ENCODE measurements around the gene SLC18A3. TPM values are rescaled to one million over a fixed set of nuclear protein-coding genes. Genes with fewer than 3 reads are reported as not detected.
A peak's percentile ranks its signal among the peaks of the same experiment; 100 is the strongest.

The SLC18A3 gene
- total RNA-seq, 5 donors from 2014 or later (not counting 1 experiment from before 2014, with no cell fraction given): not detected

DNA sequence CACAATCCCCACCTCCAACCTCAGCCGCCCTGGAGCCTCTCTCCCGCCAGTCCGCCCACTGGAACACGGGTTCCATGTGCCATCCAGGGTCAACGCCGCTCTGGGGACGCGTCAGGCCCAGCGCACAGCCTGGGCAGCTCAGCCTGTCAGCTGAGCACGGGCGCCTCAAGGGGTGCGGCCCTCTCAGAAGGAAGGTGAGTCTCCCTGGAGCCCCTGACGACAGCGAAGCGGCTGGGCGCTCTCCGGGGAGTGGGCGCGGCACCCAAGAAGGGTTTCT is 1.2 kb upstream of the SLC18A3 start:
- no peak overlapping the region for H3K27ac ChIP-seq (ENCODE audit: low read length)
- Mint-ChIP-seq H3K36me3 (no peaks in the 10 kb centered on the region), H3K27me3 (peaks cover 59 to 77% of the 10 kb centered on the region in 2 donors), H3K4me3 (peak overlapping the region in 1 of 3 donors; percentile 34), H3K27ac (no peak overlapping the region), H3K4me1 (peaks cover 8 to 24% (median 9%) of the 10 kb centered on the region in 3 donors), H3K9me3 (peaks cover 0 to 9% (median 0%) of the 10 kb centered on the region in 3 donors)
- no peaks in the 10 kb centered on the region for H3K36me3 ChIP-seq (ENCODE audit: control insufficient read depth in 2 of 2, extremely low read depth in 1 of 2, insufficient read depth in 1 of 2, low read length in 1 of 2)
- WGBS (ENCODE audit: insufficient coverage): 3% methylated on average over 12 of the region's 19 CpGs
- peaks cover 13 to 80% of the 10 kb centered on the region in 2 experiments for H3K27me3 ChIP-seq (replicated peaks in 1 of 2; ENCODE audit: control insufficient read depth in 2 of 2, extremely low read depth in 1 of 2, insufficient read depth in 2 of 2, low read length in 1 of 2)
- ATAC-seq (replicated peaks in 1 of 4): no peak
- ChIA-PET CTCF (no interaction called here), POLR2A (no interaction called here)
- peaks cover 0 to 5% of the 10 kb centered on the region in 2 experiments for H3K4me1 ChIP-seq (ENCODE audit: control insufficient read depth in 1 of 2, extremely low read depth in 1 of 2, insufficient read depth in 2 of 2, low read length in 2 of 2)
- DNase-seq: peak in 1 of 35 experiments; percentile 15
- H3K9me3 ChIP-seq: no peaks in the 10 kb centered on the region
- no peak overlapping the region for H3K4me3 ChIP-seq (ENCODE audit: control insufficient read depth in 1 of 2, extremely low read depth in 1 of 2, low read length in 1 of 2)

DNA sequence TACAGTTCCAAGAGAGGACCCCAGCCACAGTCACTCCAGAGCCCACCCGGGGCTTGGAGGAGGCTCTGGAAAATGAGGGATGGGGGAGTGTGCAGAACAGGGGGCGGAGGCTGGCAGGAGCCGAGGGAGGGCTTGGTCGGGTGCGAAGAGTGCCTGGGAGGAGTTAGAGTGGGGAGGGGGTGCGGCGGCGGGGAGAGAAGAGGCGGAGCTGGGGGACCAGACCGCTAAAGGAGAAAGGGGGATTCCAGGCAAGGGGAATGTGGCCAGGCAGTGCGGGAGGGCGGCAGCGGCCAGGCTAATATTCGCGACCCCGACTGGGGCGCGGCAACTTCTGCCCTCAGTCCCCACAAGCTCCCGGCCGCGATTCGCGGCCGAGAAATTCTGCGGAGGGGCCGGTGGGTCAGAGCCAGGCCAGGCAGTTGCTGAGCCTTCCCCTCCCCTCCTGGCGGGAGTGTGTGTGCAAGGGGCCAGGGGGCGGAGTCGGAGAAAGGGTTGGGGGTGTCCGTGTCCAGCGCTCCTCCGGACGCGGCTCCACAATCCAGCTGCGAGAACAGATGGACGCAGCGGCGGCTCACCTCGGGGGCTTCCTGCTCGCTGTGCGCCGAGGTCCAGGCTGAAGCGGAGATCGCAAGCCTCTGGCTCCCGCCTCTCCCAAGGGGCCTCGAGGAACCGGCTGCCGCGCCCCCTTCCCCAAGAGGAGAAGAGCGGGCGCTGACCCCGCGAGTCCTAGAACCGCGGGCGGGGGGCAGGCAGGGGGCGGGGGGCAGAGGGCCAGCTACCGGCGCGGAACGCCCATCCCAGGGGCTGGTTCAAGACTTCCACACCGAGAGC is 612 bp upstream of the SLC18A3 start:
- Mint-ChIP-seq H3K4me3 (peak overlapping the region in 1 of 3 donors; percentile 34), H3K4me1 (peaks cover 8 to 25% (median 10%) of the 10 kb centered on the region in 3 donors), H3K27ac (no peak overlapping the region), H3K9me3 (peaks cover 0 to 9% (median 0%) of the 10 kb centered on the region in 3 donors), H3K27me3 (peaks cover 56 to 76% of the 10 kb centered on the region in 2 donors), H3K36me3 (no peaks in the 10 kb centered on the region)
- Histone ChIP-seq H3K4me3 (ENCODE audit: control insufficient read depth in 1 of 2, extremely low read depth in 1 of 2, low read length in 1 of 2) (no peak overlapping the region), H3K36me3 (ENCODE audit: control insufficient read depth in 2 of 2, extremely low read depth in 1 of 2, insufficient read depth in 1 of 2, low read length in 1 of 2) (no peaks in the 10 kb centered on the region), H3K9me3 (no peaks in the 10 kb centered on the region), H3K4me1 (ENCODE audit: control insufficient read depth in 1 of 2, extremely low read depth in 1 of 2, insufficient read depth in 2 of 2, low read length in 2 of 2) (peaks cover 0 to 7% of the 10 kb centered on the region in 2 experiments), H3K27ac (ENCODE audit: low read length) (no peak overlapping the region), H3K27me3 (replicated peaks in 1 of 2; ENCODE audit: control insufficient read depth in 2 of 2, extremely low read depth in 1 of 2, insufficient read depth in 2 of 2, low read length in 1 of 2) (peaks cover 13 to 84% of the 10 kb centered on the region in 2 experiments)
- DNase-seq: no peak
- ATAC-seq (replicated peaks in 1 of 4): no peak
- POLR2A ChIA-PET: no interaction called here
- CTCF ChIA-PET: no interaction called here
- 4% methylated on average over 58 of the region's 62 CpGs for WGBS (ENCODE audit: insufficient coverage)

DNA sequence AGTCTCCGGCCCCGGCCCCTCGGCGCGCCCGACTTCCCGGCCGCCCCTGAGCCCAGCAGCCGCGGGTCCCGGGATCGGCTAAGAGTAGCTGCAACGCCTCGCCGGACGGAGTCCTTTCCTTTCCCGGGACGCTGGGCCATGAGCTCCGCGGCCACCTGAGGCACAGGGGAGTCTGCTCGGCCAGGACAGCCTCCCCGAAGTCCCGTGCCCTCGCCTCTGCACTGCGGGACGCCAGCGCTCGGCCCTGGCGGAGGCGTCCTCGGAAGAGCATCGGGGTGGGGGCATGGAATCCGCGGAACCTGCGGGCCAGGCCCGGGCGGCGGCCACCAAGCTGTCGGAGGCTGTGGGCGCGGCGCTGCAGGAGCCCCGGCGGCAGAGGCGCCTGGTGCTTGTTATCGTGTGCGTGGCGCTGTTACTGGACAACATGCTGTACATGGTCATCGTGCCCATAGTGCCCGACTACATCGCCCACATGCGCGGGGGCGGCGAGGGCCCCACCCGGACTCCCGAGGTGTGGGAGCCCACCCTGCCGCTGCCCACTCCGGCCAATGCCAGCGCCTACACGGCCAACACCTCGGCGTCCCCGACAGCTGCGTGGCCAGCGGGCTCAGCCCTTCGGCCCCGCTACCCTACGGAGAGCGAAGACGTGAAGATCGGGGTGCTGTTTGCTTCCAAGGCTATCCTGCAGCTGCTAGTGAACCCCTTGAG is 502 bp downstream of the SLC18A3 start:
- H3K4me3 ChIP-seq (ENCODE audit: control insufficient read depth in 1 of 2, extremely low read depth in 1 of 2, low read length in 1 of 2): no peak overlapping the region
- no peak overlapping the region for H3K27ac ChIP-seq (ENCODE audit: low read length)
- peaks cover 55 to 77% of the 10 kb centered on the region in 2 donors for H3K27me3 Mint-ChIP-seq
- 14% methylated on average over 72 of the region's 72 CpGs for WGBS (ENCODE audit: insufficient coverage)
- no peak overlapping the region for H3K27ac Mint-ChIP-seq
- peaks cover 13 to 89% of the 10 kb centered on the region in 2 experiments for H3K27me3 ChIP-seq (replicated peaks in 1 of 2; ENCODE audit: control insufficient read depth in 2 of 2, extremely low read depth in 1 of 2, insufficient read depth in 2 of 2, low read length in 1 of 2)
- H3K36me3 ChIP-seq (ENCODE audit: control insufficient read depth in 2 of 2, extremely low read depth in 1 of 2, insufficient read depth in 1 of 2, low read length in 1 of 2): no peaks in the 10 kb centered on the region
- ATAC-seq (replicated peaks in 1 of 4) (no peak), DNase-seq (no peak)
- H3K9me3 Mint-ChIP-seq: peaks cover 0 to 6% (median 0%) of the 10 kb centered on the region in 3 donors
- H3K36me3 Mint-ChIP-seq: no peaks in the 10 kb centered on the region
- peaks cover 0 to 9% of the 10 kb centered on the region in 2 experiments for H3K4me1 ChIP-seq (ENCODE audit: control insufficient read depth in 1 of 2, extremely low read depth in 1 of 2, insufficient read depth in 2 of 2, low read length in 2 of 2)
- CTCF ChIA-PET: no interaction called here
- no peak overlapping the region for H3K4me3 Mint-ChIP-seq
- POLR2A ChIA-PET: no interaction called here
- H3K9me3 ChIP-seq: no peaks in the 10 kb centered on the region
- H3K4me1 Mint-ChIP-seq: peaks cover 10 to 25% (median 13%) of the 10 kb centered on the region in 3 donors

DNA sequence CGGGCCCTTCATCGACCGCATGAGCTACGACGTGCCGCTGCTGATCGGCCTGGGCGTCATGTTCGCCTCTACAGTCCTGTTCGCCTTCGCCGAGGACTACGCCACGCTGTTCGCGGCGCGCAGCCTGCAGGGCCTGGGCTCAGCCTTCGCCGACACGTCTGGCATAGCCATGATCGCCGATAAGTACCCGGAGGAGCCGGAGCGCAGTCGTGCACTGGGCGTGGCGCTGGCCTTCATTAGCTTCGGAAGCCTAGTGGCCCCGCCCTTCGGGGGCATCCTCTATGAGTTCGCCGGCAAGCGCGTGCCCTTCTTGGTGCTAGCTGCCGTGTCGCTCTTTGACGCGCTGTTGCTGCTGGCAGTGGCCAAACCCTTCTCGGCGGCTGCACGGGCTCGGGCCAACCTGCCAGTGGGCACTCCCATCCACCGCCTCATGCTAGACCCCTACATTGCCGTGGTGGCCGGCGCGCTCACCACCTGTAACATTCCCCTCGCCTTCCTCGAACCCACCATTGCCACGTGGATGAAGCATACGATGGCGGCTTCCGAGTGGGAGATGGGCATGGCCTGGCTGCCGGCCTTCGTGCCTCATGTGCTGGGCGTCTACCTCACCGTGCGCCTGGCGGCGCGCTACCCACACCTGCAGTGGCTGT is 1.2 kb downstream of the SLC18A3 start:
- H3K4me3 Mint-ChIP-seq: peak overlapping the region in 1 of 3 donors; percentile 12
- H3K36me3 Mint-ChIP-seq: no peaks in the 10 kb centered on the region
- H3K9me3 Mint-ChIP-seq: peaks cover 0 to 6% (median 0%) of the 10 kb centered on the region in 3 donors
- ChIA-PET CTCF (no interaction called here), POLR2A (no interaction called here)
- Histone ChIP-seq H3K36me3 (ENCODE audit: control insufficient read depth in 2 of 2, extremely low read depth in 1 of 2, insufficient read depth in 1 of 2, low read length in 1 of 2) (no peaks in the 10 kb centered on the region), H3K4me1 (ENCODE audit: control insufficient read depth in 1 of 2, extremely low read depth in 1 of 2, insufficient read depth in 2 of 2, low read length in 2 of 2) (peaks cover 0 to 9% of the 10 kb centered on the region in 2 experiments), H3K27ac (ENCODE audit: low read length) (no peak overlapping the region), H3K27me3 (replicated peaks in 1 of 2; ENCODE audit: control insufficient read depth in 2 of 2, extremely low read depth in 1 of 2, insufficient read depth in 2 of 2, low read length in 1 of 2) (peaks cover 13 to 90% of the 10 kb centered on the region in 2 experiments), H3K4me3 (ENCODE audit: control insufficient read depth in 1 of 2, extremely low read depth in 1 of 2, low read length in 1 of 2) (no peak overlapping the region), H3K9me3 (no peaks in the 10 kb centered on the region)
- peaks cover 60 to 78% of the 10 kb centered on the region in 2 donors for H3K27me3 Mint-ChIP-seq
- 21% methylated on average over 63 of the region's 63 CpGs for WGBS (ENCODE audit: insufficient coverage)
- DNase-seq: no peak
- H3K4me1 Mint-ChIP-seq: peaks cover 10 to 25% (median 13%) of the 10 kb centered on the region in 3 donors
- ATAC-seq (replicated peaks in 1 of 4): no peak
- no peak overlapping the region for H3K27ac Mint-ChIP-seq

DNA sequence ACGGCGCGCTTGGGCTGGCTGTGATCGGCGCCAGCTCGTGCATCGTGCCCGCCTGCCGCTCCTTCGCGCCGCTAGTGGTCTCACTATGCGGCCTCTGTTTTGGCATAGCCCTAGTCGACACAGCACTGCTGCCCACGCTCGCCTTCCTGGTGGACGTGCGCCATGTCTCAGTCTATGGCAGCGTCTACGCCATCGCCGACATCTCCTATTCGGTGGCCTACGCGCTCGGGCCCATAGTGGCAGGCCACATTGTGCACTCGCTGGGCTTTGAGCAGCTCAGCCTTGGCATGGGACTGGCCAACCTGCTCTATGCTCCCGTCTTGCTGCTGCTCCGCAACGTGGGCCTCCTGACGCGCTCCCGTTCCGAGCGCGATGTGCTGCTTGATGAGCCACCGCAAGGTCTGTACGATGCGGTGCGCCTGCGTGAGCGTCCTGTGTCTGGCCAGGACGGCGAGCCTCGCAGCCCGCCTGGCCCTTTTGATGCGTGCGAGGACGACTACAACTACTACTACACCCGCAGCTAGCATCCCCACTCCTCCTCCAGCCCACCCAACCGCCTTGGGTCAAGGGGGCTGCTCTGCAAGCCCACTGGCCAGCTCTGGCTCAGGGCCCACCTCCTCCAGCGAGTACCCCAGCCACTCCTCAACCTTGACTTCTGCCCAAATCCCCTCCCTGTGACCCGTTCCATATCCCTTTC is 1.9 kb downstream of the SLC18A3 start:
- POLR2A ChIA-PET: no interaction called here

More for the DNA sequence above, 1.9 kb downstream of the SLC18A3 start:
- H3K27ac ChIP-seq (ENCODE audit: low read length): no peak overlapping the region
- H3K4me1 ChIP-seq (ENCODE audit: control insufficient read depth in 1 of 2, extremely low read depth in 1 of 2, insufficient read depth in 2 of 2, low read length in 2 of 2): peaks cover 0 to 9% of the 10 kb centered on the region in 2 experiments
- H3K4me3 ChIP-seq (ENCODE audit: control insufficient read depth in 1 of 2, extremely low read depth in 1 of 2, low read length in 1 of 2): no peak overlapping the region
- peak overlapping the region in 1 of 2 donors; percentile 73 for H3K27ac Mint-ChIP-seq
- H3K27me3 ChIP-seq (replicated peaks in 1 of 2; ENCODE audit: control insufficient read depth in 2 of 2, extremely low read depth in 1 of 2, insufficient read depth in 2 of 2, low read length in 1 of 2): peaks cover 13 to 93% of the 10 kb centered on the region in 2 experiments
- peaks cover 61 to 84% of the 10 kb centered on the region in 2 donors for H3K27me3 Mint-ChIP-seq
- H3K4me1 Mint-ChIP-seq: peaks cover 8 to 20% (median 9%) of the 10 kb centered on the region in 3 donors
- ATAC-seq (replicated peaks in 1 of 4) (no peak), DNase-seq (no peak)
- CTCF ChIA-PET: no interaction called here
- H3K36me3 Mint-ChIP-seq: no peaks in the 10 kb centered on the region
- no peaks in the 10 kb centered on the region for H3K9me3 ChIP-seq
- peak overlapping the region in 1 of 3 donors; percentile 12 for H3K4me3 Mint-ChIP-seq
- no peaks in the 10 kb centered on the region for H3K36me3 ChIP-seq (ENCODE audit: control insufficient read depth in 2 of 2, extremely low read depth in 1 of 2, insufficient read depth in 1 of 2, low read length in 1 of 2)
- whole genome bisulfite sequencing (ENCODE audit: insufficient coverage): 22% methylated on average over 53 of the region's 53 CpGs
- peaks cover 0 to 6% (median 0%) of the 10 kb centered on the region in 3 donors for H3K9me3 Mint-ChIP-seq
